ENCODE results near the gene TALDO1.
"Not testable (repeated sequence)": the region's sequence is repeated elsewhere in the genome, so short reads cannot be mapped to it uniquely, and the experiment has no call there.

Gene TALDO1

DNA sequence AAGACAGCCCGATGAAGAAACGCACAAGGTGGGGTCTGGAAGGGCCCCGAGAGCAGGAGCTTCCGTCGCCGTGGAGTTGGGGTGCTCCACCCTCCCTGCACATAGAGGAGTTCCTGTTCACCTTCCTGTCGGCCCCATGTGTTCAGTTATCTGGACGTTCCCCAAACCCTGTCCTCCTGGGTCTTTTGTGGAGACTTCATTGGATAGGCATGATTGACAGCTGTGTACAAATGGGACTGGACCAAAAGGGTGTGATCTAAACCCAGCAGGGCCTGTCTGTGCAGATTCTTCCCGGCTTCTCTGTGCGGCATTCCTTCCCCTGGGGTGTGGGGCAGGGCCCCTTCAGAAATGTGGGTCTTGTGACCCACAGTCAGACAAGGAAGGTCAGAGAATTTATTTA is 9.4 kb upstream of the TALDO1 start:
- FAIRE-seq, result not testable (repeated sequence)

DNA sequence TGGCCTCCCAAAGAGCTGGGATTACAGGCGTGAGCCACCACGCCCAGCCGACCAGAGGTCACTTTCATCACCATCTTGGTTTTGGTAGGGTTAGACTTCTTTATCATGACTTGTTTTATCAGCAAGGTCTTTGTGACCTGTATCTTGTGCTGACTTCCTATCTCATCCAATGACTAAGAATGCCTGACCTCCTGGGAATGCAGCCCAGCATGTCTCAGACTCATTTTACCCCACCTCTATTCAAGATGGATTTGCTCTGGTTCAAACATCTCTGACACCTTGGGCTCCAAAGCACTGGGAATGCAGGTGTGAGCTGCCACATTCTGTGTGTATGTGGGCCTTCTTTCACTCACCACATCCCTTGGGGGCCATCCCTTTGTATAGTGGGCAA is 5.1 kb upstream of the TALDO1 start:
- no peak for FAIRE-seq

DNA sequence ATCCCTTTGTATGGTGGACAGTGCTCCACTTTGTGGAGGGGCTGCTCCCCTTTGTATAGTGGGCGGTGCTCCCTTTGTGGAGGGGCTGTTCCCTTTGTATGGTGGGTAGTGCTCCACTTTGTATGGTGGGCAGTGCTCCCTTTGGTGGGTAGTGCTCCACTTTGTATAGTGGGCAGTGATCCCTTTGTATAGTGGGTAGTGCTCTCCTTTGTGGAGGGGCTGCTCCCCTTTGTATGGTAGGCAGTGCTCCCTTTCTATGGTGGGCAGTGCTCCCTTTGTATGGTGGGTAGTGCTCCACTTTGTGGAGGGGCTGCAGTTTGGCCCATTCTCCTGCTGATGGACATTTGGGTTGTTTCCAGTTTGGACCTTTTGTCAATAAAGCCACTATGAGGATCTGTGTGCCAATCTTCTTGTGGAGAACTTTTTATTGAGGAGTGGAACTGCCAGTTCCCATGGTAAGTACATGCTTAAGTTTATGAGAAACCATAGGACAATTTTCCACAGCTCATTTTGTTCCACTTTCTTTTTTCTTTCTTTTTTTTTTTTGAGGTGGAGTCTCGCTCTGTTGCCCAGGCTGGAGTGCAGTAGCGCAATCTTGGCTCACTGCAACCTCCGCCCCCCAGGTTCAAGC is 4.6 kb upstream of the TALDO1 start:
- no peak for FAIRE-seq

DNA sequence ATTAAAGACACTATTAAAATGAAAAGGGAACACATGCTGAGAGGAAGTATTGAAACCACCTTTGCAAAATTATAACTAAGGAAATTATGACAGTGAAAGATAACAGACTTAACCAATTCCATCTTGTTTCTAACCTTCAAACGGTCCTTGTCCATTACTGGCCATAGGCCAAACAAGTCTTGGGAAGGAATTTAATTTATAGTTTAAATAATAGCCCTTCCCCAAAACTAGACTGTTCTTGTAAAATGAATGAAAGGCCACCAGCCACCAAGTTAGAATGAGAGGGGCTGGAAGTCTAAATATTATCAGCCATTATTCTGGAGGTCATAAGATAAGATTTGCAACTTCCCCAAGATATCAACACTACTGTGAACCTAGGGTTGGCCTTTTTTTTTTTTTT is 1.8 kb upstream of the TALDO1 start:
- no peak for FAIRE-seq

GRCh38 chr11:746289-747157 is 741 bp upstream of the TALDO1 start:
- no peak for FAIRE-seq

- FAIRE-seq, result no peak
Measured at GRCh38 chr11:748007-748359, 719 bp downstream of the TALDO1 start.

DNA sequence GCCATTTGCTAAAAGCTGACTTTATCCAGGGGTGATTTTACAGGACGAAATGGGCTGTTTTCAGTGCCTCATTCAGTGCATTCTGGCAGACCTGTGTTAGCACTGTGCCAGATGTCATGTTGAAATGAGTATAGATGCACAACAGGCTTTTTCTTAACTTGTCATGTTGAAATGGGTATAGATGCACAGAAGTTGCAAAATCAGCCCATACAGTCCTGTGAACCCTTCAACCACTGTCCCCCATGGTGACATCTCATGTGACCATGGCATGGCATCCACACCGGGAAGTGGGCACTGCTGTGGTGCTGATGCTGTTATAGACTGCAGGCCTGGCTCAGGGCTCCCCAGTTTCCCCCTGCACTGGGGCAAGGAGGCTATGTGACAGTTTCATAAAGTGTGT is 2.5 kb downstream of the TALDO1 start:
- FAIRE-seq, result no peak

DNA sequence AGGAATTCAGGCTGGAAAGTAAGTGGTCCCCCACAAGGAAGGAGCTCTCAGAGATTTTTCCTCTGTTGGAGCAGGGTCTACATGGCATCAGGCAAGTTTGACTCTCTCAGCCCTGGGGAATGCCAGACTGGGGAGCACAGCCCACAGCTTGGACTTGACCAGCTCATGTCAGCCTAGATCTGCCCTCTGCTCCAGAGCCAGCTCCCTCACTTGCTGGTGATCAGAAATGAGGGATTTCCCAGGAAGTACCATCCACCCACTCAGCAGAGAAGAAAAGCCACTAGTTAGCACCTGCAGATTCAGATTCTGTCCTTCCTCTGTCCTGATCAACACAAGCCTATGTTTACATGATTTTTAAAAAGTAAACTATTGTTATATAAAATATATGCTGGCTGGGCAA is 13.0 kb downstream of the TALDO1 start:
- FAIRE-seq, result no peak

DNA sequence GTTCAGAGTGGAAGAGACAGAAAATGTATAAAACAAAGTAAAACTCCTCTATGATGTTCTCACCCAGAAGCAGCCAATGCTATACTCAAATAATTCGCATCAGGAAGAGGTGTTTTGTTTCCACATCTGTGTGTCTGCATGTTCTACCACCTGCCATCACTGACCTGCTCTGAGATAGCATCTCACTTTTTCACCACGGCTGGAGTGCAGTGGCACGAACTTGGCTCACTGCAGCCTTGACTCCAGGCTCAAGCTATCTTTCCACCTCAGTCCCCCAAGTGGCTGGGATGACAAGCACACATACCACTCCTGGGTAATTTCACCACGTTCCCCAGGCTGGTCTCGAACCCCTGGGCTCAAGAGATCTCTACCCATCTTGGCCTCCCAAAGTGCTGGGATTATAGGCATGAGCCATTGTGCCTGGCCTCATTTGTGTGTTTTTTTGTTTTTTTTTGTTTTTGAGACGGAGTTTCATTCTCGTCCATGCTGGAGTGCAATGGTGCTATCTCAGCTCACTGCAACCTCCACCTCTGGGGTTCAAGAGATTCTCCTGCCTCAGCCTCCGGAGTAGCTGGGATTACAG is 14.4 kb downstream of the TALDO1 start:
- FAIRE-seq, result no peak

- no peak for FAIRE-seq
Measured at GRCh38 chr11:762421-763072, 15.3 kb downstream of the TALDO1 start.

DNA sequence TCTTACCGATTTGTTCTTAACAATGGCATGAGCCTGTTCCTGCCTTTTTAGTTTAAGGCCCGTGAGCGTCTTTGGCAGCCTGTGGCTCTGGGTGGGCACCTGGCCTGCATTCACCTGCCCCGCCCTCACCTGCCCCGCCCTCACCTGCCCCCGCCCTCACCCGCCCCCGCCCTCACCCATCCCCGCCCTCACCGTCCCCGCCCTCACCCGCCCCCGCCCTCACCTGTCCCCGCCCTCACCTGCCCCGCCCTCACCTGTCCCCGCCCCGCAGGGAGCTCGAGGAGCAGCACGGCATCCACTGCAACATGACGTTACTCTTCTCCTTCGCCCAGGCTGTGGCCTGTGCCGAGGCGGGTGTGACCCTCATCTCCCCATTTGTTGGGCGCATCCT is 15.8 kb downstream of the TALDO1 start:
- FAIRE-seq, result no peak

DNA sequence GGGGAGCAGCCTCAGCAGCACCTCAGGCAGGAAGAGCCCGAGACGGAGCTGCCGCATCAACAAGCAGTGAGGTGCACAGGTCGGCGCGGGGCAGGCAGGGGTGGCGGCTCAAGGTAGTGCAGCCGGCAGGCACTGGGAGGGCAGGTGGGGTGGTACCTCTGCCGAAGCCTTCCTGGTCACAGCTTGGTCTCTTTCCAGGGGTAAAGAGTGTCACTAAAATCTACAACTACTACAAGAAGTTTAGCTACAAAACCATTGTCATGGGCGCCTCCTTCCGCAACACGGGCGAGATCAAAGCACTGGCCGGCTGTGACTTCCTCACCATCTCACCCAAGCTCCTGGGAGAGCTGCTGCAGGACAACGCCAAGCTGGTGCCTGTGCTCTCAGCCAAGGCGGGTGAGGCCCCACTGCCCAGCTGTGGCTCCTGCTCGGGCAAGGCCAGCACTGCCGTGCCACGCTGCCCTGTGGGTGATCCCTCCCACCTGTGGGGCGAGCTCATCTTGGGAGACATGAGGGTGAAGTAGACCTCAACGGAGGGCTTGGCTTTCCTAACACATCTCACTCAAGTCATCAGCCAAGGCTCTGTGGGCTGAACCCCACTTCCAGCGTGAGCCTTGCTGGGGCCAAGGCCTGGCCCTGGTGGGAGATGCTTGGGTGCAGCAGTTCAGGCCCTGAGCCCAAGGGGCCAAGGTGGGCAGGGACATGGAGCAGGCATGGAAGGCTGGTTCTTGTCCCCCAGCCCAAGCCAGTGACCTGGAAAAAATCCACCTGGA is 16.5 kb downstream of the TALDO1 start:
- no peak for FAIRE-seq

DNA sequence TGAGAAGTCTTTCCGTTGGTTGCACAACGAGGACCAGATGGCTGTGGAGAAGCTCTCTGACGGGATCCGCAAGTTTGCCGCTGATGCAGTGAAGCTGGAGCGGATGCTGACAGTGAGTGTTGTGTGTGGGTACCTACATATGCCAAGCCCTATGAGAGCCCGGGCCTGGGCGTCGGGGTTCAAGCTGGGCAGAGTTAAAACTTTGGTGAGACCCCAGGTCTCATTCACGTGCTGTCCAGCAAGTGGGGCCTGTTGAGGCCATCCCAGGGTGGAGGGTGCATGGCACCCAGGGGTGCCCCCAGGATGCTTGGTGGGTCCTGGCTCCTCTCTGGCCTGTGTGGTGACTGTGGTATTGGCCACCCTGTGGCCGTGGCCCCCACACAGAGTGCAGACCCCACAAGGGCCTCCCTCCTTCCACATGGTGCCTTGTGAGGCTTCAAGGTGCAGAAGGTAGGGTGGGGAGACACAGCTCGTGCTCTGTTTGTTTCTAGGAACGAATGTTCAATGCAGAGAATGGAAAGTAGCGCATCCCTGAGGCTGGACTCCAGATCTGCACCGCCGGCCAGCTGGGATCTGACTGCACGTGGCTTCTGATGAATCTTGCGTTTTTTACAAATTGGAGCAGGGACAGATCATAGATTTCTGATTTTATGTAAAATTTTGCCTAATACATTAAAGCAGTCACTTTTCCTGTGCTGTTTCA is 17.2 kb downstream of the TALDO1 start:
- no peak for FAIRE-seq

- no peak for FAIRE-seq
Measured at GRCh38 chr11:765025-765801, 17.9 kb downstream of the TALDO1 start.

- no peak for FAIRE-seq
Measured at GRCh38 chr11:765802-766091, 18.5 kb downstream of the TALDO1 start.

GRCh38 chr11:766106-766935 is 19.1 kb downstream of the TALDO1 start:
- no peak for FAIRE-seq

DNA sequence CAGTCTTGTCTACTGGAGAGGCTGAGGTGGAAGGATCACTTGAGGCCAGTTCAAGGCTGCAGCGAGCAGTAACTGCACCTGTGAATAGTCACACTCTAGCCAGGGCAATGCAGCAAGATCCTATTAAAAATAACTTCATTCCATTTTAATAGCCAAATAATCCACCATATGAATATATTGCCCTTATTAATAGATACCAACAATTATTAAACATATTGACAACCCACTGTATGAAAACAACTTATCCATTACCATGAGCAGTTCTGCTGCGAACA is 19.6 kb downstream of the TALDO1 start:
- FAIRE-seq, result no peak

DNA sequence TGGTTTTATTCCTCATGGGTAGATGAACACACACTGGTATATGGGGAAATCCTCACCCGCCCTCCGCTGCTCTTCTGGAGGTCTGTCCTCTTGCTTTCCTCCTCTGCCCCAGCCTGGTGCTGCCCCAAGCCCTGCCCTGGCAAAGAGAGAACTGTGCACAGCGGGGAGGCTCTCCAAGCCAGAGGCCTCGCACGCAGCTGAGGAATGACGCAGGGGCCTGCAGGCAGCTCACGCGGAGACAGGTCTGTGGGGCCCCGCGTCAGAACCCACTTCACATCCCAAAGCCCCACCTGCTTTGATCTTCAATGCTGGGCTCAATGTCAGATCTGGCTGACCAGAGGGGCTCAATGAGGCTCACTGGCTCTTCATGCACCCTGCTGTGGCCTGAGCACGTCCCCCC is 20.0 kb downstream of the TALDO1 start:
- FAIRE-seq, result no peak

- no peak for FAIRE-seq
Measured at GRCh38 chr11:769887-770641, 22.8 kb downstream of the TALDO1 start.
